NCI-H1694 treated with DMSO at 0.1 percent for 48 hours (cell line): ENCODE results near the gene CD28.
"Not testable (repeated sequence)": the region's sequence is repeated elsewhere in the genome, so short reads cannot be mapped to it uniquely, and the experiment has no call there.

ENCODE experiments used
- DNase-seq: peaks from one replicate; lab custom pipeline; 2025; lab: John Stamatoyannopoulos, UW

The CD28 gene

DNA sequence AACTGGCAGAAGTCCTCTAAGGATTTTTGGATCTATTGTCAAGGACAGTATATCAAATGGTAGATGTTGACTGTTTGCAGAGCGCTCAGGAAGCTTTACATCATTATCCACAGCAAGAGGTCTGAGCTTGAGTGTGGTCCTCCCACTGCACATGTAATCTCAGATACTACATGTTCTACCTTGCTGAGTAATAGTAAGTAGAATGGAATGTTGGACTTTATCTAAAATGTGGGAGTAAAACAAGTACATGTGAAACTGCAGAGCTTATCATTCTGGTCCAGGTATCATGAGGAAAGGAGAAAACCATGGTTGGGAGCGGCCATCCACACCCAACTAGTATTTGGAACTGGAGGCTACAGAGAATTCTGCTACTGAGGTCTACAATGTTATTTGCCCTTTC lies 19.3 kb upstream of the CD28 start:
- DNase-seq: no peak

- no peak for DNase-seq
These were observed 17.6 kb upstream of the CD28 start for GRCh38 chr2:203688798-203689197.

DNA sequence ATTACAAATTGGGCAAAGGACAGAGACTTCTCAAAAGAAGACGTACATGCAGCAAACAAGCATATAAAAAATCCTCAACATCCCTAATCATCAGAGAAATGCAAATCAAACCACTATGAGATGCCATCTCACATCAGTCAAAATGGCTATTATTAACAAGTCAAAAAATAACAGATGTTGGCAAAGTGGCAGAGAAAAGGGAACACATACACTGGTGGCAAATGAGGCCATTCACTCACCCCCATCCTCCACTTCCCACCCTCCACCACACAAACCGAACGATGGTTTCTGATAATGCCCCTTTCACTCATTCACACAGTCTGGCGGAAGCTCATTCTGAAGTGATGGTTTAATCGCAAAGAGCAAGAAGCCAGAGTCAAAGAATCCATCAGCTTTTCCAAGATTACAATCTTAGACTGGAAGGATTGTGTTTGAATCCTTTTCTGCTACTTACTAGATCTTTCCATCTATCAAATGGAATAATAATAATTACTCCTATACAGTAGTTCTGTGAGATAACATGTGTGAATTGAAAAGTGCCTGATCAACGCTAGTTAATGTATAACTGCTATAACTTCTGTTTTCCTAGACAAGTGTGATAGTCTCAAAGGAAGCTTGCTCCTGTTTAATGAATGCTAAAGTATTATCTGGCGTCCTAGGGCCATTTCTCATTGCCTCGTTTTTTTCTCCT lies 16.9 kb upstream of the CD28 start:
- DNase-seq: no peak

DNA sequence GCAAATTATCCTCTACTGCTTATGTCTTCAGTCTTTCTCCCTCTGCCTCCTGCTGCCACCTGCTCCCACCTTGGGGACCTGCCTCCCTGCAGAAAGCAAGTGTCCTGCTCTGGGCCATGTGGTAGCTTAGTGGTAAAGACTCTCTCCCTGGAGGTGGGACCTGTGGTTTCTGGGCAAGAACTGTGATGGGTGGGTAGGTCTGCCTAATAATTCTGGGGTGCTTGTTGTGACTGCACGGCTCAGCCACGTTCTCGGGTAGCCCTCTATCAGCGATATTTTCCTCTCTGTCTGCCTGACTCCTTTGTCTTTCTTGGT lies 16.4 kb upstream of the CD28 start:
- no peak for DNase-seq

DNA sequence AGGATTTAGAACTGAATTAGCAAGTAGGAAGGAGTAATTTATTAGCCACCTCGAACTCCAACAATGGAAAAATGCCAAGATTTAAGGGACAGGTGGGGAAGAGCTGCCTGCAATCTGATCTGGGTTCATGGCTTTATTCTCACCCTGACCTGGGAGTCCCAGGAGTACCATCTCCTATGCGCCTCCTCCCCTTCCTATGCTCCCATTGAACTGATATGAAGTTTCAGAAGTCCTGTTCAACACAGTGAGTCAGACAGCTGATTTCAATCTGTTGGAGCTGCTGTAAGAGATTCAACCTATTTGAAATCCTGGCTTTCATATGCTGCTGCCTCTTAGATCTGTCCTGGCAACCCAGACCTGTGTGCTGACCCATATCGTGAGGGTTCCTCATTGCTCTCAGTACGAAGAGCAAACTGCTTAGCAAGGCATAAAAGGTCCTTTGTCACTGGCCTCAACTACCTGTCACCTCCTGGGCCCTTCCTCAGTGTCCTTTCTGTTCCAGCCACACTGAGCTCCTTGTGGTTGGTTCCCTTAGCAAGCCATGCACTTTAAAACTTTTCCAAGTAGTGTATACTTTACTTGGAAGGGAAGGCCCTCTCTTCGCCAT lies 15.9 kb upstream of the CD28 start:
- DNase-seq: no peak

DNA sequence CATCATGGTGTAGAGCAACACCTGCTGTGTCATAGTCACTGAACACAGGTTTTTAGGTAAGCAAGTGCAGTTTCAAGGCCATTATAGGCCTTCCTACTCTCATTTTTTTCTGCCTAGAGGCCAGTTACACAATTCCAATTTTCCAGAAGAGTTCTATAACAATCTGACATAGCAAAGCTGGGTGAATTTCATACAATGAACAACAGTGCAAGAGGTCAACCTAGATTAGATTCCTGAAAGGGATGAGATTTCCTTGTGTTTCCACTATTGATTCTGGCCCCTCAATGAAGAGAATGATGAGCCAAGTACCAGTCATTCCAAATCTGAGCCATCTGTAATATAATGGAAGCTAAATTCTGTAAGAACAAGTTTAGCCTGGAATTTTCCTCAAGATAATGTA lies 15.3 kb upstream of the CD28 start:
- no peak for DNase-seq

DNA sequence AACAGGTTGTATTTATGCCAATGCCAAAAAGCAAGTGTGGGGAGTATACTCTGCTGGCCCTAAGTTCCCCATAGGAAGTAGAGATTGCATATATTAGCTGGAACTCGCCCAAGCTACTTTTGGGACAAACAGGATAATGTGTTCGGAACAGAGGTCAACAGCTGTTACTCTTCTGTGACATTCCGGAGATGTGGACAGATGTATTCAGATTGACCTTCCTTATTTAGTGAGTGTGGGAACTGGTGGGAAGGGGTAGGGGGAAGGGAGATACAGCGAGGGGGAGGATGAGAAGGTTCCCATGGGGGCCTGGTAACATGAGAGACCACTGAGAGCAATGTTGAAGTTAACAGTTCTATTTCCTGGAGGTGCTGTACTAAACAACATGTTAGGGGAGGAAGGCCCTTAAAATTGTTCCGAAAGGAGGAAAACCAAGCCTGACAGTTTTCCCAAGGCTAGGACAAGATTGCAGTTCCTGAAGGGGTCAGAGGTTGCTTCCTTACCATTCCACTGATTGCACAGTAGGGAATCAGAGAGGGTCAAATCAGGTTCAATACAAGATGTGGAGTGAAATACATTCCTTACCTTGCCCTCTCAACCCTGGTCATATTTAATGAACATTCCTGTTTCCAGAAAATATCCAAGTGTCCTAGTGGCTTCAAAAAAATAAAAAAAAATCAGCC lies 14.3 kb upstream of the CD28 start:
- DNase-seq: no peak

DNA sequence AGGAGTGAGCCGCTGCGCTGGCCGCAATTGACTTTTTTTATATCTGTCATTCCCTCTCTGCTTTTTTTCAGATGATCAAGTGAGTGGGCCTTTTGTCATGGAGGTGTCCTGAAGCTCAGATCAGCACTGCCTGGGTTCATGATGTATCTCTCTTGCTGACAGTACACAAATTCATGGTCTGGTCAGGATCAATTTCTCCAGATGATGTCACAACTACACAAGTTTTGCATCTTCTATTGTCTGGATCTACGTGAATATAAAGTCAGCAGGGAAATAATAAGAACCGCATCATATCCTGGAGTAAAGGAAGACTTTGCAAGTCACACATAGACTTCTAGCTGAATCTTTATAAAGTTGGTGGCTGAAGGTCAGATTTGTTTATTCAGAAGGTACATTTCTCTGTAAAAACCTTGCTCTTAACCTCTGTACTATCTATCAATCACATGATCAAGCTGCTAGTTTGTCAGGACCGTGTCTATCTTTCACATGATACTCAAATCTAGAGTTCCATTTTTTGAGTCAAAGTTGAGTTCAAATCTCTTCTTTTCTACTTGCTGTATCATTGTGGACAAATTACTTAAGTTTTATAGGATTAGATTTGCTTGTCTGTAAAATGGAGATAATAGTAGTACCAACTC lies 13.1 kb upstream of the CD28 start:
- DNase-seq: no peak

DNA sequence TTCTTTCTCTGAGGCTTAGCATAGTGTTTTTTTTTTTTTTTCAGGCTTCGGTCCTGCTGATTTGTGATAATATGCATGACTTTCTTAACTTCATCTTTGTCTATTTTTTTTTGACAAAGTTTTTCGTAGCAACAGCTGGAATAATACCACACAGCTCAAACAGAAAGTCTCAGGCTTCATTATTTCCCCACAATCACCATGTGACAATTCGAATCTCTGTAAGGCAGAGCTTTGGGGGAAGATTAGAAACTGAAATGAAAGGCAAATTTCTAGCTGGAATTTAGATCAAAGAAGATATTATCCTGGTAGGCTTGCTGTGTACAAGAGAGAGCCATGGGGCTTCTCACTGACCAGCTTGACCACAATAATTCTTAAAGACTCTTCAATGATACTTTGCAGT lies 12.2 kb upstream of the CD28 start:
- DNase-seq: no peak

DNA sequence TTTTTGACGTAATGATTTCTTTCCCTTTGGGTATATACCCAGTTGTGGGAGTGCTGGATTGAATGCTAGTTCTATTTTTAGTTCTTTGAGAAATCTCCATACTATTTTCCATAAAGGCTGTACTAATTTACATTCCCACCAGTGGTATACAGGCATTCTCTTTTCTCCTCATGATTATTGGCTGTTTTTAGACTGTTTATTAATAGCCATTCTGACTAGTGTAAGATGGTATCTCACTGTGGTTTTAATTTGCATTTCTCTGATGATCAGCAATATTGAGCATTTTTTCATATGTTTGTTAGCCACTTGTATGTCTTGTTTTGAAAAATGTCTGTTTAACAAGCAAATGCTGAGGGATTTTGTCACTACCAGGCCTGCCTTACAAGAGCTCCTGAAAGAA lies 9.2 kb upstream of the CD28 start:
- DNase-seq: no peak

GRCh38 chr2:203697763-203698162 lies 8.7 kb upstream of the CD28 start:
- not testable (repeated sequence) for DNase-seq

DNA sequence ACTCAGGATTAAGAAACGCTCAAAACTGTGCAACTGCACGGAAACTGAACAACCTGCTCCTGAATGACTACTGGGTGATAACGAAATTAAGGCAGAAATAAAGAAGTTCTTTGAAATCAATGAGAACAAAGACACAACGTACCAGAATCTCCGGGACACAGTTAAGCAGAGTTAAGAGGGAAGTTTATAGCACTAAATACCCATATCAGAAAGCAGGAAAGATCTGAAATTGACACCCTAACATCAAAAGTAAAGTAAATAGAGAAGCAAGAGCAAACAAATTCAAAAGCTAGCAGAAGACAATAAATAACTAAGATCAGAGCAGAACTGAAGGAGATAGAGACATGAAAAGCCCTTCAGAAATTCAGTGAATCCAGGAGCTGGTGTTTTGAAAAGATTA lies 8.0 kb upstream of the CD28 start:
- DNase-seq: not testable (repeated sequence)

GRCh38 chr2:203704430-203704829 lies 2.0 kb upstream of the CD28 start:
- no peak for DNase-seq

- DNase-seq: no peak
These were observed 1.3 kb upstream of the CD28 start for GRCh38 chr2:203705178-203705577.

DNA sequence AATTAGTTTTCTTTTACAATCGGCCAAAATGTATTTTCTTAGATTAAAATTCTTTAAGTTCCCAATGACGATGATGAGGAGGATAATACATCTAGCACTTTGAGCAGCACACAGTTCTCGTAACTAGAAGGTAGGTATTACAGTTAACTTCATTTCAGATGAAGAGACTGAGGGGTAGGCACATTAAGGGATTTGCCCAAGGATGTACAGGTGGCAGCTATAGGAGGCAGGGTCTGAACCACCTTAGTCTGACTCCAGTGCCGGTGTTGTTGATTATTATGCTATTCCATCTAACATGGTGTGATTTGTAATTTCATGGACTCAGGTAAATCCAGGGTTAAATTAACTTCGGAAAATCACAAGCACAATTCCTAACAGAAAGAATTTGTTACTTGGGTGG lies 1.1 kb downstream of the CD28 start:
- no peak for DNase-seq

GRCh38 chr2:203708846-203709396 lies 2.5 kb downstream of the CD28 start:
- DNase-seq: no peak

GRCh38 chr2:203709416-203710040 lies 3.1 kb downstream of the CD28 start:
- no peak for DNase-seq

DNA sequence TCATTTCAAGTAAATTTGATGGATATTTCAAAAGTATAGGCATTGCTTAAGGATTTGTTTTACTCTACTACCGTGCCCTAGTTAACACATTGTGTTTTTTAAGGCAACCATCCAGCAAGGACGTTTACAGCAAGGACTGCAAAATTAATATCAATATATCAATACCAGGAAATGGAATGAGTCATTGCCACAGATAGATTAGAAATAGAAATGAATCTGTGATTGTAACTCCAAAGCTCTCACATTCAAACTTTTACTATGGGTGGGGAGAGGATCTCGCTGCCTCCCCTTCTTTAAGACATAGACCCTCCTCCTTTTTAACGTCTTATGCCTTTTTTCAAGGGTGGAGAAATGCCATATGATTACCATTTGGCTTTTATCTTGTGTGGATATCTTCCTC lies 3.8 kb downstream of the CD28 start:
- DNase-seq: no peak

- no peak for DNase-seq
These were observed 4.5 kb downstream of the CD28 start for GRCh38 chr2:203710952-203711351.

GRCh38 chr2:203711399-203711798 lies 5.0 kb downstream of the CD28 start:
- DNase-seq: no peak

- no peak for DNase-seq
These were observed 6.9 kb downstream of the CD28 start for GRCh38 chr2:203713381-203713780.

DNA sequence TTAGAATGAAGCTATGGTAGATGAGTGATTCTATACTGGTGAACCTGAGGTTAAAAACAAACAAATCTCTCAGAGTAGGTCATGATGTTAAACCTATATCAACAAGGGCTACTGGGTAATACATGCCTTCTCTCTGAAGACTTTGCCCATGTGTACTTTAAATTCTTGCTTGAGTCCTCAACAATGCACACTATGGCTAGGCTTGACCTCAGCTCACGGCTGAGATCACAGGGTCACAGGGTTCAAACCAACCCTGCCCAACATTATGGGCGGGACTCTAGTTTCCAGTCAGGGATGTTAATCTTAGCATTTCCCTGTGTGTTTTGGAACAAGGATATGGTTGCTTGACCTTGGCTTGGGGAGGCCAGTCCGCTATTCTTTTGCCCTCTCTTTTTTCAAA lies 7.7 kb downstream of the CD28 start:
- no peak for DNase-seq

DNA sequence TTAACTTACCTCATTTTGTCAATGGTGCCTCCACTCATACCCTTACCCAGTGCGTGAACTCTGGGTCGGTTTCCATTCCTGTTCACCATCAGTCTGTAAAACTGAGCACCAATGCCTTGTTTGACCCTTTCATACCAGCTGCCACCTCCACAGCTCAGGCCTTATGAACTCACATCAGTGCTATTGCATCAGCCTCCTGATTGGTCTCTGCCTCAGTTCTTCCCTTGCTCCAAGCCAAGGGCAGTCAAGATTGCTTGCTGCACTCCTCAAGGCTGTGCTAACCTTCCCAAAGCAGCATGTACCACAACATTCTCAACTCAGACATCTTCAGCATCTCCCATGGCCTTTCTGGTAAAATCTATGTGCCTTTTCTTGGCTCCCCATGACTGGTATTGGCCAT lies 9.3 kb downstream of the CD28 start:
- no peak for DNase-seq
